ELF-1 (cell line): ENCODE results near the gene IFIH1.

Experiments
- DNase-seq: peaks from one replicate; pipeline ENCODE4 v3.0.0-alpha.2; 2016; ENCODE audit warnings: low read depth, low spot score

The IFIH1 gene

GRCh38 chr2:162257425-162257824, 61.1 kb downstream of the IFIH1 start:
- DNase-seq = no peak

- no peak for DNase-seq
Observed at GRCh38 chr2:162256591-162256991, 61.9 kb downstream of the IFIH1 start.

GRCh38 chr2:162254236-162254871, 64.1 kb downstream of the IFIH1 start:
- DNase-seq = no peak

GRCh38 chr2:162253435-162253834, 65.0 kb downstream of the IFIH1 start:
- DNase-seq = no peak

GRCh38 chr2:162252153-162252552, 66.3 kb downstream of the IFIH1 start:
- DNase-seq = no peak

- DNase-seq = peak; percentile 4
Observed at GRCh38 chr2:162245781-162246180, 72.7 kb downstream of the IFIH1 start.

- DNase-seq = no peak
Observed at GRCh38 chr2:162245061-162245460, 73.4 kb downstream of the IFIH1 start.

GRCh38 chr2:162244541-162245031, 73.9 kb downstream of the IFIH1 start:
- DNase-seq = peak; percentile 8

GRCh38 chr2:162243715-162244114, 74.8 kb downstream of the IFIH1 start:
- DNase-seq = no peak

GRCh38 chr2:162243294-162243693, 75.2 kb downstream of the IFIH1 start, which contains the start of gene FAP:
FAP (minus strand) TSS chr2:162243445; CDS start chr2:162243327, 118 bp downstream.
- no peak for DNase-seq

- DNase-seq = no peak
Observed at GRCh38 chr2:162242586-162243280, 75.8 kb downstream of the IFIH1 start.

- DNase-seq = no peak
Observed at GRCh38 chr2:162241571-162241970, 76.9 kb downstream of the IFIH1 start.

GRCh38 chr2:162234620-162235462, 83.6 kb downstream of the IFIH1 start:
- no peak for DNase-seq

GRCh38 chr2:162233197-162233596, 85.3 kb downstream of the IFIH1 start:
- no peak for DNase-seq

- DNase-seq = no peak
Observed at GRCh38 chr2:162232671-162233070, 85.8 kb downstream of the IFIH1 start.

- no peak for DNase-seq
Observed at GRCh38 chr2:162232027-162232426, 86.5 kb downstream of the IFIH1 start.

GRCh38 chr2:162230761-162231160, 87.7 kb downstream of the IFIH1 start:
- DNase-seq = no peak

- DNase-seq = no peak
Observed at GRCh38 chr2:162226836-162227235, 91.6 kb downstream of the IFIH1 start.

GRCh38 chr2:162221064-162221463, 97.4 kb downstream of the IFIH1 start:
- peak; percentile 83 for DNase-seq

GRCh38 chr2:162220368-162220767, 98.1 kb downstream of the IFIH1 start:
- no peak for DNase-seq

GRCh38 chr2:162219426-162219825, 99.1 kb downstream of the IFIH1 start:
- DNase-seq = no peak

- no peak for DNase-seq
Observed at GRCh38 chr2:162217598-162217997, 100.9 kb downstream of the IFIH1 start.
